Measurements from ENCODE around the gene SULT1A3.
A peak's percentile ranks its signal among the peaks of the same experiment; 100 is the strongest.

GRCh38 chr16:30187556-30187865, 11.5 kb upstream of the SULT1A3 start:
- peak; percentile 63 for TF ChIP-seq CTCF (IDR thresholded peaks at IDR 0.05)
- no peak for TF ChIP-seq REST (IDR thresholded peaks at IDR 0.05; ENCODE audit: insufficient read depth in 1 of 2, low read depth in 2 of 2, low read length in 1 of 2)
- TF ChIP-seq SIN3A (IDR thresholded peaks at IDR 0.05; ENCODE audit: borderline replicate concordance, insufficient read depth, low read depth, low read length): no peak
- no peak for TF ChIP-seq POLR2AphosphoS5 (IDR thresholded peaks at IDR 0.05; ENCODE audit: low read depth, low read length)
